H1 (cell line): ENCODE data around the gene CORO6. TPM values are rescaled to one million over a fixed set of nuclear protein-coding genes. Genes with fewer than 3 reads are reported as not detected.

Experiments used
- CHD1 ChIP-seq: IDR thresholded peaks from 2 replicates; pipeline ENCODE4 v1.6.1; 2012; ENCODE audit warnings: low read depth, low read length, improper control_type of control experiment
- JUND ChIP-seq: IDR thresholded peaks from 2 replicates; pipeline ENCODE4 v1.6.1; 2011; ENCODE audit warnings: mild to moderate bottlenecking, improper control_type of control experiment, low read length
- KDM4A ChIP-seq: IDR thresholded peaks from one replicate; pipeline ENCODE4 v1.7.1; 2012; ENCODE audit warnings: low read depth, mild to moderate bottlenecking, moderate library complexity, low read length, inconsistent platforms; ENCODE audit not compliant: severe bottlenecking
- polyA plus RNA-seq, 7 experiments: library from polyadenylated mRNA; depleted of rRNA in 3 of 7; stranded (reverse) in 5 of 7; unstranded in 2 of 7; fragments of >200 nt in 5 of 7; fragments of 200-250 nt in 2 of 7; gene quantifications; 1 replicate in 5 of 7; 2 replicates in 1 of 7; 4 replicates in 1 of 7; pipeline versions ENCODE4 v1.2.1 to v1.2.3, GENCODE V29; 2011 to 2013; ENCODE audit warnings: missing spikeins in 2 of 7, mixed read lengths in 2 of 7
- total RNA-seq: library from RNA; stranded (reverse); fragmentation: NEBNext Ultra II Directional; extraction: Animal tissue kit (Norgen Biotek cat#: 25700); gene quantifications from 2 replicates; pipeline ENCODE4 v1.2.1, GENCODE V29; 2021

The CORO6 gene
- total and polyA plus RNA-seq, 2 of the 8 experiments (the other 6 are each of a cell fraction or from before 2014, with no cell fraction given): 2.5 to 8.6 TPM

GRCh38 chr17:29640413-29640812 lies 17.7 kb upstream of the CORO6 start (continued):
- TF ChIP-seq CHD1 (no peak), JUND (no peak), KDM4A (no peak)
